ENCODE measurements around the gene MMP24. TPM values are rescaled to one million over a fixed set of nuclear protein-coding genes. Genes with fewer than 3 reads are reported as not detected.
A peak's percentile ranks its signal among the peaks of the same experiment; 100 is the strongest.

MMP24 gene
- total RNA-seq, 1 donor from 2014 or later, result 1.9 TPM

GRCh38 chr20:35284267-35284991, 57.9 kb downstream of the MMP24 start, which contains the start of gene EIF6:
TSS of gene EIF6 (minus strand) at chr20:35284772. CDS start at chr20:35284487, 285 bp downstream.
- Histone ChIP-seq H3K9me3 (ENCODE audit: low read depth) (no peaks in the 10 kb centered on the region), H3K9ac (peak within 1 kb of the TSS; percentile 68), H3K27ac (peak within 1 kb of the TSS; percentile 71), H3K36me3 (no peaks in the 10 kb centered on the region), H3K4me1 (peaks cover 6% of the 10 kb centered on the region), H3K4me3 (peak within 1 kb of the TSS; percentile 83), H3K4me2 (peak within 1 kb of the TSS; percentile 98), H4K20me1 (ENCODE audit: low read depth) (peaks cover 12% of the 10 kb centered on the region), H3K27me3 (no peaks in the 10 kb centered on the region), H3F3A (ENCODE audit: low read depth) (peaks cover 7% of the 10 kb centered on the region), H2AFZ (replicated peaks) (peak within 1 kb of the TSS; percentile 98), H3K79me2 (ENCODE audit: low read depth) (peaks cover 32% of the 10 kb centered on the region)
- H3K27ac Mint-ChIP-seq, result peak within 1 kb of the TSS; percentile 68
- H3K36me3 Mint-ChIP-seq, result peaks cover 14% of the 10 kb centered on the region
- H3K4me3 Mint-ChIP-seq, result peak within 1 kb of the TSS; percentile 89
- no peaks in the 10 kb centered on the region for H3K9me3 Mint-ChIP-seq
- peak; percentile 94 for DNase-seq (ENCODE audit: low spot score)
- H3K27me3 Mint-ChIP-seq (ENCODE audit: insufficient read depth, low read depth), result peaks cover 3% of the 10 kb centered on the region
- TF ChIP-seq, protein P1, sequence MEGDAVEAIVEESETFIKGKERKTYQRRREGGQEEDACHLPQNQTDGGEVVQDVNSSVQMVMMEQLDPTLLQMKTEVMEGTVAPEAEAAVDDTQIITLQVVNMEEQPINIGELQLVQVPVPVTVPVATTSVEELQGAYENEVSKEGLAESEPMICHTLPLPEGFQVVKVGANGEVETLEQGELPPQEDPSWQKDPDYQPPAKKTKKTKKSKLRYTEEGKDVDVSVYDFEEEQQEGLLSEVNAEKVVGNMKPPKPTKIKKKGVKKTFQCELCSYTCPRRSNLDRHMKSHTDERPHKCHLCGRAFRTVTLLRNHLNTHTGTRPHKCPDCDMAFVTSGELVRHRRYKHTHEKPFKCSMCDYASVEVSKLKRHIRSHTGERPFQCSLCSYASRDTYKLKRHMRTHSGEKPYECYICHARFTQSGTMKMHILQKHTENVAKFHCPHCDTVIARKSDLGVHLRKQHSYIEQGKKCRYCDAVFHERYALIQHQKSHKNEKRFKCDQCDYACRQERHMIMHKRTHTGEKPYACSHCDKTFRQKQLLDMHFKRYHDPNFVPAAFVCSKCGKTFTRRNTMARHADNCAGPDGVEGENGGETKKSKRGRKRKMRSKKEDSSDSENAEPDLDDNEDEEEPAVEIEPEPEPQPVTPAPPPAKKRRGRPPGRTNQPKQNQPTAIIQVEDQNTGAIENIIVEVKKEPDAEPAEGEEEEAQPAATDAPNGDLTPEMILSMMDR (IDR thresholded peaks at IDR 0.05), result no peak
- TF ChIP-seq EZH2 (IDR thresholded peaks at IDR 0.05), result no peak
- no peak for TF ChIP-seq EZH2phosphoT487 (IDR thresholded peaks at IDR 0.05)
- peaks cover 24% of the 10 kb centered on the region for H3K4me1 Mint-ChIP-seq

DNA sequence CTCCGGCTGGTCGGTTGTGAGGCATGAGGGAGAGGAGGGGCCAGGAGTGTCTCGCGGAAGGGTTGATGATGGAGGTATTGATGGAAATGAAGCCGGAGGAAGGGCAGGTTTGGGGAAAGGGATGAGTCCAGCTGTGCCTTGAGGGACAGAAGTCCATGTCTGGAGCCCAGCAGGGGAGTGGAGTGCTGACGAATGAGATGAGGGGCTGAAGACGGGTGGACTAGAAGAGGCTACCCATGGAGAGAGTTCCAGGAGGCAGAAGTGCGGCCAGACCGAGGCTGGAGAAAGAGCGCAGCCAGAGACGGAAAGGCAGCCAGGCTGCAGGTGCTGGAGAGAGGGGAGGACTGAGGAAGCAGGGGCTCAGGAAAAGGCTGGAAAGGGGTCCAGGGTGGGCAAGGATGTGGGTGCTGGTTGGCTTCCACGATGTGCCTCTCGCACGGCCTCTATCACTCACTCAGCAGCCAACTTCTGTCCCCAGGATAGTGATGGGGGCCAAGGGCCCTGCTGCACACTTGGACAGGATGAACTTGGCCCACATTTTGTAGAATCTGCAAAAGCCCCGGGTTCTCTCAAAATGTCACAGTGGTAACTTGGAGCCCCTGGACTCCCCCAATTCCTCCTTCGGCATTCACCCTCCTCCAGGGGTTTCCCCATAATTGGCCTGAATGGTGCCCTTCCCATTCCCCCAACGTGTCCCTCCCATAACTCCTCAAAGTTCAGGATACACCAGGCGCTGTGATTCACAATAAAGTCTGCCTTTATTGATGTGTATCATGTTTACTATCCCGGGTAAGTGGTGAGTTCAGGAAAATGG, 58.7 kb downstream of the MMP24 start:
- Histone ChIP-seq H3K9me3 (ENCODE audit: low read depth) (no peaks in the 10 kb centered on the region), H3K27ac (no peak overlapping the region), H2AFZ (replicated peaks) (peak overlapping the region; percentile 98), H3K36me3 (no peaks in the 10 kb centered on the region), H4K20me1 (ENCODE audit: low read depth) (peaks cover 12% of the 10 kb centered on the region), H3K4me1 (peaks cover 6% of the 10 kb centered on the region), H3K79me2 (ENCODE audit: low read depth) (peaks cover 32% of the 10 kb centered on the region), H3F3A (ENCODE audit: low read depth) (peaks cover under 1% of the 10 kb centered on the region), H3K4me3 (peak overlapping the region; percentile 83), H3K27me3 (no peaks in the 10 kb centered on the region), H3K4me2 (peak overlapping the region; percentile 98), H3K9ac (peak overlapping the region; percentile 44)
- Mint-ChIP-seq H3K4me1 (peaks cover 24% of the 10 kb centered on the region), H3K9me3 (no peaks in the 10 kb centered on the region), H3K27me3 (ENCODE audit: insufficient read depth, low read depth) (peaks cover 6% of the 10 kb centered on the region), H3K27ac (peak overlapping the region; percentile 68), H3K4me3 (peak overlapping the region; percentile 89), H3K36me3 (peaks cover 7% of the 10 kb centered on the region)
- TF ChIP-seq EZH2phosphoT487 (IDR thresholded peaks at IDR 0.05), result no peak
- TF ChIP-seq EZH2 (IDR thresholded peaks at IDR 0.05), result no peak
- TF ChIP-seq, protein P1 (IDR thresholded peaks at IDR 0.05), result no peak
- no peak for DNase-seq (ENCODE audit: low spot score)

DNA sequence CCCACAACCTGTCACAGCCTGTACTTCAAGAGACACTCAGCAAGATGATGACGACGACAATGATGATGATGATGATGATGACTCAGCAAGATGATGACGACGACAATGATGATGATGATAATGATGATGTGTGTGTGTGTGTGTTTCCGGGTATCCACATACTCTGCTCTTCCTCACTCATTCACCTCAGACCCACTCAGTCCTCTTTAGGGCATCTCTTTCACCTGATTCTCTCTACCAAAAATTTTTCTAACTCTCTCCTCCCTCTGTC, 59.3 kb downstream of the MMP24 start:
- no peak overlapping the region for H3K27ac ChIP-seq
- no peaks in the 10 kb centered on the region for H3K9me3 ChIP-seq (ENCODE audit: low read depth)
- H3K36me3 ChIP-seq, result no peaks in the 10 kb centered on the region
- peaks cover 32% of the 10 kb centered on the region for H3K79me2 ChIP-seq (ENCODE audit: low read depth)
- H3F3A ChIP-seq (ENCODE audit: low read depth), result no peaks in the 10 kb centered on the region
- peak overlapping the region; percentile 98 for H3K4me2 ChIP-seq
- Mint-ChIP-seq H3K9me3 (no peaks in the 10 kb centered on the region), H3K27ac (no peak overlapping the region), H3K4me3 (peak overlapping the region; percentile 89), H3K27me3 (ENCODE audit: insufficient read depth, low read depth) (peaks cover 9% of the 10 kb centered on the region), H3K4me1 (peaks cover 24% of the 10 kb centered on the region), H3K36me3 (peaks cover 6% of the 10 kb centered on the region)
- H3K4me3 ChIP-seq, result no peak overlapping the region
- H2AFZ ChIP-seq (replicated peaks), result no peak overlapping the region
- no peak for TF ChIP-seq EZH2phosphoT487 (IDR thresholded peaks at IDR 0.05)
- TF ChIP-seq, protein P1 (IDR thresholded peaks at IDR 0.05), result no peak
- no peak for TF ChIP-seq EZH2 (IDR thresholded peaks at IDR 0.05)
- H3K27me3 ChIP-seq, result no peaks in the 10 kb centered on the region
- H4K20me1 ChIP-seq (ENCODE audit: low read depth), result peaks cover 12% of the 10 kb centered on the region
- H3K9ac ChIP-seq, result no peak overlapping the region
- DNase-seq (ENCODE audit: low spot score), result no peak
- H3K4me1 ChIP-seq, result peaks cover 6% of the 10 kb centered on the region

All from neural progenitor cell (in vitro differentiated cells).